ENCODE results near the gene TNNI3K.

The TNNI3K gene

DNA sequence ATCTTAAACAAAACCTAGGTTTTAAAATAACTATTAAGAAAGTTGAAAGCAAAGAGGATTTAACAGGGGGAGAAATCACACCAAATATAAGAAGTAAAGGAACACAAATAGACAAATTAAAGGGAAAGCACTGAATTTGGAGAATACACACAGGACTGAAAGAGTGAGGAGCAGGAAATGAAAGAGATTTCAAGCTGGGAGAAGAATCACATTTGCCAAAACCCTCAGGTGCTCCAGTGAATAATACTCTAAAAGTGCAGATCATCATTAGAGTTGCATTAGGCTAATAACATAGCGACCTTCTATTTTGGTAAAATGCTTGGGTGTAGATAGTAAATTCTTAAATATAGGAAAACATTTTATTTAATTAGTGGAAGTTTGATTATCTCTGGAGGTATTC, 127.5 kb downstream of the TNNI3K start:
- no peak for DNase-seq (ENCODE audit: low spot score)
- in situ Hi-C loops (cut with MboI; ENCODE audit: low pct_unique_long_range_greater_than_20kb, low sequenced_read_pairs, unreplicated experiment): no loop called here
- TF ChIP-seq, protein P1, sequence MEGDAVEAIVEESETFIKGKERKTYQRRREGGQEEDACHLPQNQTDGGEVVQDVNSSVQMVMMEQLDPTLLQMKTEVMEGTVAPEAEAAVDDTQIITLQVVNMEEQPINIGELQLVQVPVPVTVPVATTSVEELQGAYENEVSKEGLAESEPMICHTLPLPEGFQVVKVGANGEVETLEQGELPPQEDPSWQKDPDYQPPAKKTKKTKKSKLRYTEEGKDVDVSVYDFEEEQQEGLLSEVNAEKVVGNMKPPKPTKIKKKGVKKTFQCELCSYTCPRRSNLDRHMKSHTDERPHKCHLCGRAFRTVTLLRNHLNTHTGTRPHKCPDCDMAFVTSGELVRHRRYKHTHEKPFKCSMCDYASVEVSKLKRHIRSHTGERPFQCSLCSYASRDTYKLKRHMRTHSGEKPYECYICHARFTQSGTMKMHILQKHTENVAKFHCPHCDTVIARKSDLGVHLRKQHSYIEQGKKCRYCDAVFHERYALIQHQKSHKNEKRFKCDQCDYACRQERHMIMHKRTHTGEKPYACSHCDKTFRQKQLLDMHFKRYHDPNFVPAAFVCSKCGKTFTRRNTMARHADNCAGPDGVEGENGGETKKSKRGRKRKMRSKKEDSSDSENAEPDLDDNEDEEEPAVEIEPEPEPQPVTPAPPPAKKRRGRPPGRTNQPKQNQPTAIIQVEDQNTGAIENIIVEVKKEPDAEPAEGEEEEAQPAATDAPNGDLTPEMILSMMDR (IDR thresholded peaks at IDR 0.05; ENCODE audit: extremely low read depth, insufficient read depth, missing control alignments): no peak

DNA sequence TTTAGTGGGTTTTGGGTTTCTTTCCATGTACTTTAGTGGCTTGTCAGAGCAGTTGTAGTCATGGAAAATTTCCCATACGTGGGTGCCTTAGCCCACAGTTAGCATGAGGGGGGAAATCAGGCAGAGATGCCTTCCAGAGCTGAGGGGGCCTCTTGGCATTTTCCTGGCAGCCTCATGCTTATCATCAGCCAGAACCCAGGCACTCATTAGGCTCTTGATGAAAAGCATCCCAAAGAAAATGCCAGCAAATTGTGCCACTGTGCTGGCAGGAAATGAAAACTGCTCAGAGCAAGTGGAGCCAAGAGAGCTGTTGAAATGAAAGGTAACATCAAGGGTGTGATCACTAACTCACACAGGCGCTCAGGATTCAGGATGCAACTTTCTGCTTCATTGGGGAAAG, 128.0 kb downstream of the TNNI3K start:
- in situ Hi-C loops (cut with MboI; ENCODE audit: low pct_unique_long_range_greater_than_20kb, low sequenced_read_pairs, unreplicated experiment): no loop called here
- no peak for DNase-seq (ENCODE audit: low spot score)
- TF ChIP-seq, protein P1 (IDR thresholded peaks at IDR 0.05; ENCODE audit: extremely low read depth, insufficient read depth, missing control alignments): no peak

DNA sequence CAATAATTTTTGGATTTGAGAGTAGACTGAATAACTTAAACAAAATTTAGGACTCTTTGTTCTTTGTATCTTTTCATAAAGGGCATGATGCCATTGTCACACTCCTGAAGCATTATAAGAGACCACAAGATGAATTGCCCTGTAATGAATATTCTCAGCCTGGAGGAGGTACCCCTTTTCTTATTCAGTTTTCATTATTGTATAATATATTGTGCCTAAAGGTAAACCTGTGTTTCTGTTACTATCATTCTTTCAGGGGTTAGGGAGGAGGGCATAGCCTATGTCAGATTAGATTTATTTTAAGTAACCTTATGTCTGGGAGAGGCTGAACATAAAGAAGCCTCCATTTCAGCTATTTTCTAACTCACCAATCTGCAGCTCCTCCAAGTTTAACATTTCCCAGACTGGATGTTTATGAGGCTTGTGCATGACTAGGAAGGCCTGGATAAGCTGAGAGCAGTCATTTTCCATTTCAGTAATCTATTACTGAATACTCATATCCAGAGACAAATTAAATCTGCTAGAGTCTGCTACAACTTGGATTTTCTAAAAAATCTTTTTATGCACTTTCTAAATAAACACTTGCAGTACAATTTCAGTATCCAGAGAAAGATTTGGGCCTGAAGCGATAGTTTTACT, 132.1 kb downstream of the TNNI3K start:
- in situ Hi-C loops (cut with MboI; ENCODE audit: low pct_unique_long_range_greater_than_20kb, low sequenced_read_pairs, unreplicated experiment): no loop called here

DNA sequence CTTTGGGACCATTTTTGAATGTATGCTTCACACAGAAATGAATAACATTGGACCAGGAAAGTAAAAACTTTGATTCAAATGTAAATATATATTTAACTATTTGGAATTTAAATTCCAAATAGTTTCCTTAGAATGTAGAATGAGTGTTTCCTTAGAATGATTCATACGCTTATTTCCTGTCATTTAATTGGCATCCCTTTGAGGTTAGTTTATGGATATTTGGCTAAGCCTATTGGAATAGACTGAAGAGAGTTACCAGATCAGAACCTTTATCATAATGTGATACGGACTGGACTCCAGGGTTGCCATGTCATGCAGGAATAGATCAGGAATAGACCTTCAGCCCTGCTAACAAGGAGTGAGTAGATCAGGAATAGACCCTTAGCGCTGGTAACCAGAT, 133.1 kb downstream of the TNNI3K start:
- TF ChIP-seq, protein P1 (IDR thresholded peaks at IDR 0.05; ENCODE audit: extremely low read depth, insufficient read depth, missing control alignments): no peak
- in situ Hi-C loops (cut with MboI; ENCODE audit: low pct_unique_long_range_greater_than_20kb, low sequenced_read_pairs, unreplicated experiment): no loop called here
- no peak for DNase-seq (ENCODE audit: low spot score)

More for the DNA sequence above, 132.1 kb downstream of the TNNI3K start:
- no peak for DNase-seq (ENCODE audit: low spot score)
- TF ChIP-seq, protein P1 (IDR thresholded peaks at IDR 0.05; ENCODE audit: extremely low read depth, insufficient read depth, missing control alignments): no peak

DNA sequence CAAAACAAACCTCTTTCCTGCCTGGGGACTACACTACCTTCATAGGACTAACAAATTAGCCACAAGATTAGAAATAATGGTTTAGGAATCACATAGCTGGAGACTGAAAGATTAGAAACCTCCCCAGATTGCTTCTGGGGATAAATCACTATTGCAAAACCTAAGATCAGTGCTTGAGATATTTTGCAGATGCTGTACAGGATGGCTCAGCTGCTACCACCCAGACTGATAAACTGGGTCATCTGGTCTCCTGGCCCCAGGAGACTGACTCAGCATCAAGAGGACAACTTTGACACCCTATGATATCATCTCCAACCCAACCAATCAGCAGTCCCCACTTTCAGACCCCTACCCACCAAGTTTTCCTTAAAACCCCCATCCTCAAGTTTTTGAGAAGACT, 140.2 kb downstream of the TNNI3K start:
- TF ChIP-seq, protein P1 (IDR thresholded peaks at IDR 0.05; ENCODE audit: extremely low read depth, insufficient read depth, missing control alignments): no peak
- in situ Hi-C loops (cut with MboI; ENCODE audit: low pct_unique_long_range_greater_than_20kb, low sequenced_read_pairs, unreplicated experiment): no loop called here

DNA sequence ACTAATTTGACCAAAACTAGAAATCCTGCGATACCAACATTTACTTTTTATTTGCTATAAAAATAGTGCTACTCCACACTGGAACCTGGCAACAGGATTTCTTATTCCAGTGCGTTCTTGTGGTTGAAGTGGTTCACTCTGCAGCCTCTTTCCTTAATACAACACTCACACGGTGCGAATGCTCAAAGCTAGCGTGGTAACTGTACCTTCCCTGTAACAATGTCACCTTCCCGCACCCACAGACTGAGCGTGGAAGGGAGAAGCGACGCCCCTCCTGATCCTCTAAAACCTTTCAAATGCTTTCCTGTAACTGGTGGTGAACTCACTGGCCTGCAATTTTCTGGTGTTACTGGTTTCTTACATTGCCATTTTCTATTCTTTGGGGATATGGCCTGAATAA, 145.1 kb downstream of the TNNI3K start:
- no peak for DNase-seq (ENCODE audit: low spot score)
- TF ChIP-seq, protein P1 (IDR thresholded peaks at IDR 0.05; ENCODE audit: extremely low read depth, insufficient read depth, missing control alignments): no peak
- in situ Hi-C loops (cut with MboI; ENCODE audit: low pct_unique_long_range_greater_than_20kb, low sequenced_read_pairs, unreplicated experiment): no loop called here

More for the DNA sequence above, 140.2 kb downstream of the TNNI3K start:
- DNase-seq (ENCODE audit: low spot score): no peak
